DOHH2 (cell line): ENCODE measurements around the gene KCNQ1.

Source experiments
- H3F3A ChIP-seq: fragments of 200-600 bp; sonication (generic), shearing (Covaris generic); 2 replicates; pipeline ENCODE4 v1.6.0; 2016; ENCODE audit warnings: antibody characterized with exemption, mild to moderate bottlenecking; ENCODE audit not compliant: control insufficient read depth, insufficient read depth
- H3K27ac ChIP-seq: fragments of 200-600 bp; sonication (generic); 2 replicates; pipeline ENCODE4 v1.5.1; 2014; ENCODE audit warnings: low read depth, mild to moderate bottlenecking, low read length, moderate library complexity
- H3K27me3 ChIP-seq: fragments of 200-600 bp; sonication (generic); 2 replicates; pipeline ENCODE4 v1.6.1; 2014; ENCODE audit warnings: mild to moderate bottlenecking, low read length, mixed read lengths; ENCODE audit not compliant: control insufficient read depth
- H3K36me3 ChIP-seq: fragments of 200-600 bp; sonication (generic); 2 replicates; pipeline ENCODE4 v1.6.1; 2014; ENCODE audit warnings: mild to moderate bottlenecking, low read length, moderate library complexity, mixed read lengths; ENCODE audit not compliant: control insufficient read depth
- H3K4me1 ChIP-seq: fragments of 200-600 bp; sonication (generic); 2 replicates; pipeline ENCODE4 v1.6.1; 2014; ENCODE audit warnings: mild to moderate bottlenecking, low read length, mixed read lengths; ENCODE audit not compliant: control insufficient read depth
- H3K4me2 ChIP-seq: fragments of 200-600 bp; sonication (generic); 2 replicates; pipeline ENCODE4 v1.6.0; 2014; ENCODE audit warnings: mild to moderate bottlenecking, low read length, moderate library complexity
- H3K4me3 ChIP-seq: fragments of 200-600 bp; sonication (generic); 2 replicates; pipeline ENCODE4 v1.5.1; 2014; ENCODE audit warnings: mild to moderate bottlenecking, low read length, mixed read lengths
- H3K79me2 ChIP-seq: fragments of 200-600 bp; sonication (generic); 2 replicates; pipeline ENCODE4 v1.6.1; 2014; ENCODE audit warnings: mild to moderate bottlenecking, low read length, mixed read lengths; ENCODE audit not compliant: control insufficient read depth
- H3K9me2 ChIP-seq: fragments of 200-600 bp; sonication (generic); replicated peaks from 2 replicates; pipeline ENCODE4 v1.6.1; 2014; ENCODE audit warnings: mild to moderate bottlenecking, low read length, mixed read lengths; ENCODE audit not compliant: control insufficient read depth
- H3K9me3 ChIP-seq: fragments of 200-600 bp; sonication (generic); 2 replicates; pipeline ENCODE4 v1.6.1; 2014; ENCODE audit warnings: antibody characterized with exemption, low read length, mixed read lengths; ENCODE audit not compliant: control insufficient read depth, insufficient read depth
- H4K20me1 ChIP-seq: fragments of 200-600 bp; sonication (generic); 2 replicates; pipeline ENCODE4 v1.6.0; 2014; ENCODE audit warnings: low read depth, mild to moderate bottlenecking, antibody characterized with exemption, low read length, moderate library complexity; ENCODE audit not compliant: control insufficient read depth, insufficient read depth
- CTCF ChIP-seq: fragments of 200-600 bp; sonication (generic); IDR thresholded peaks from one replicate; pipeline ENCODE4 v1.5.1; 2014; ENCODE audit warnings: antibody characterized with exemption, mild to moderate bottlenecking, low read depth, low read length; ENCODE audit not compliant: poor library complexity, severe bottlenecking
- EZH2phosphoT487 ChIP-seq: fragments of 200-600 bp; sonication (generic); IDR thresholded peaks from 2 replicates; pipeline ENCODE4 v1.6.1; 2017; ENCODE audit warnings: borderline replicate concordance, mild to moderate bottlenecking, antibody characterized with exemption, low read length, moderate library complexity, mixed read lengths

Gene KCNQ1

DNA sequence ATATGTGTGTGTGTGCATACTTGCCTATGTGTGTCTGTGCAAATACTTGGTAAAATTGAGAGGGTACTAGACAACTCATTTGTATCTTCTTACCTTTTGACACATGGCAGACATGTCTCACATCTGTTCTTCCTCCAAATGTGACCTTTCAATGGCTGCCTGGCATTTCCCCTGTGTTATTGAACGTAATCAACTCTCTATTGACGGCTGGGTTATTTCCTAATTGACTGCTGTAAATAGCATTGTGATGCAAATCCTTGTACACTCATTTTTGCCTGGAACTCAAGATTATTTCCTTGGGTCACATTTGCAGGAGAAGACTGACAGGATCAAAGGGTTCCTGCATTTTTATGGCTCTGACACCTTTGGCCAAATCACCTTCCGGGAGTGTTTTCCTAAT lies 37.4 kb downstream of the KCNQ1 start:
- H3K4me1 ChIP-seq = no peaks in the 10 kb centered on the region
- no peaks in the 10 kb centered on the region for H3K9me2 ChIP-seq
- H3K79me2 ChIP-seq = no peaks in the 10 kb centered on the region
- no peak for TF ChIP-seq EZH2phosphoT487
- TF ChIP-seq CTCF = no peak
- H3K36me3 ChIP-seq = no peaks in the 10 kb centered on the region
- H4K20me1 ChIP-seq = no peaks in the 10 kb centered on the region
- no peak overlapping the region for H3K4me2 ChIP-seq
- no peak overlapping the region for H3K4me3 ChIP-seq
- no peak overlapping the region for H3K27ac ChIP-seq
- H3K27me3 ChIP-seq = no peaks in the 10 kb centered on the region
- no peaks in the 10 kb centered on the region for H3F3A ChIP-seq
- peaks cover 4% of the 10 kb centered on the region; the same call in 1 of the 2 replicates for H3K9me3 ChIP-seq

- no peak overlapping the region for H3K4me3 ChIP-seq
- H3K9me3 ChIP-seq = peaks cover 4% of the 10 kb centered on the region; the same call in 1 of the 2 replicates
- no peaks in the 10 kb centered on the region for H3K27me3 ChIP-seq
- no peaks in the 10 kb centered on the region for H3K79me2 ChIP-seq
- H3F3A ChIP-seq = no peaks in the 10 kb centered on the region
- no peaks in the 10 kb centered on the region for H4K20me1 ChIP-seq
- H3K27ac ChIP-seq = no peak overlapping the region
- no peaks in the 10 kb centered on the region for H3K36me3 ChIP-seq
- H3K9me2 ChIP-seq = no peaks in the 10 kb centered on the region
- no peaks in the 10 kb centered on the region for H3K4me1 ChIP-seq
- no peak overlapping the region for H3K4me2 ChIP-seq
- no peak for TF ChIP-seq EZH2phosphoT487
- TF ChIP-seq CTCF = no peak
Measured at GRCh38 chr11:2482745-2483144, 37.9 kb downstream of the KCNQ1 start.

DNA sequence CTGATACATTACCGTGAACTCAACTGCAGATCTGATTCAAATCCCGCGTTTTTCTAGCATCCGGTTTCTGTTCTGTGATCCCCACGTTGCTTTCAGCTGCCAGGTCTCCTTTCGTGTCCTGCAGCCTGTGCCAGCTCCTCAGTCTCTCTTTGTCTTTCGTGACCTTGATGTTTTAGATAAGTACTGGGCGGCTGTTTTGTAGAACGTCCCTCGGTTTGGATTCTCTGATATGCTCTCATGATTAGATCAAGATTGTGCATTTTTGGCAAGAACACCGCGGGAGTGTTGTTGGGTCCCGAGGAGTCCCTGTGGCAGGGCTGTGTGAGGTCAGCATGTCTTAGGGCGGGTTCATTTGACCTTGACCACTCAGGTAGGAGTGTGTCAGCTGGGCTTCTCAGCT lies 38.6 kb downstream of the KCNQ1 start:
- Histone ChIP-seq H3K9me2 (no peaks in the 10 kb centered on the region), H3K9me3 (peaks cover 8% of the 10 kb centered on the region; the same call in 1 of the 2 replicates), H3K36me3 (no peaks in the 10 kb centered on the region), H3K4me1 (no peaks in the 10 kb centered on the region), H4K20me1 (no peaks in the 10 kb centered on the region), H3K27ac (no peak overlapping the region), H3K79me2 (no peaks in the 10 kb centered on the region), H3K27me3 (no peaks in the 10 kb centered on the region), H3F3A (no peaks in the 10 kb centered on the region), H3K4me2 (no peak overlapping the region), H3K4me3 (no peak overlapping the region)
- TF ChIP-seq CTCF (no peak), EZH2phosphoT487 (no peak)
